ENCODE results near the gene PRKCZ. TPM values are rescaled to one million over a fixed set of nuclear protein-coding genes. Genes with fewer than 3 reads are reported as not detected.

PRKCZ gene
- polyA plus RNA-seq, 1 of the 3 experiments (the other 2 are of a cell fraction): 24.2 TPM

GRCh38 chr1:2049225-2049717 is 940 bp upstream of the PRKCZ start:
- Histone ChIP-seq H3K27me3 (ENCODE audit: insufficient read depth) (no peaks in the 10 kb centered on the region), H3K27ac (ENCODE audit: low read depth in 2 of 2, low read length in 1 of 2) (peak overlapping the region in 1 of 2 experiments; percentile 83; a peak in 1 of 4 replicates), H3F3A (replicated peaks; ENCODE audit: insufficient read depth) (no peaks in the 10 kb centered on the region), H3K4me2 (peak overlapping the region; percentile 67; the same call in 1 of the 2 replicates), H3K4me3 (ENCODE audit: low read depth in 2 of 2, low read length in 1 of 2) (peak overlapping the region; percentile 56 to 70), H3K79me2 (ENCODE audit: insufficient read depth) (no peaks in the 10 kb centered on the region), H3K9me3 (no peaks in the 10 kb centered on the region), H3K9ac (peak overlapping the region; percentile 55), H4K20me1 (ENCODE audit: insufficient read depth) (no peaks in the 10 kb centered on the region), H2AFZ (ENCODE audit: low read depth) (no peak overlapping the region), H3K4me1 (ENCODE audit: control insufficient read depth in 1 of 2, insufficient read depth in 2 of 2, low read depth in 1 of 2, low read length in 1 of 2) (peaks cover 0 to 17% of the 10 kb centered on the region in 2 experiments; a peak in 1 of 4 replicates), H3K36me3 (replicated peaks in 1 of 2; ENCODE audit: control insufficient read depth in 1 of 2, insufficient read depth in 2 of 2, low read length in 1 of 2) (no peaks in the 10 kb centered on the region), H3K9me2 (no peaks in the 10 kb centered on the region)
- ChIA-PET CTCF (interaction anchor here (0.6 to 6.9 kb wide), 10 partner anchors 18 to 148 kb away, joined by 3 to 138 read pairs (median 4); no protein-coding TSS in a partner anchor), POLR2A (interaction anchor here (1.4 kb wide), 1 partner anchor 9 kb away, joined by 3 read pairs; no protein-coding TSS in a partner anchor)
- peak; percentile 78 for DNase-seq
- TF ChIP-seq RCOR1 (IDR thresholded peaks at IDR 0.05; ENCODE audit: low read length) (no peak), SMC3 (IDR thresholded peaks at IDR 0.05; ENCODE audit: low read depth, low read length) (peak; percentile 15; the same call in 1 of the 2 replicates), RAD21 (IDR thresholded peaks at IDR 0.05; ENCODE audit: low read length) (peak; percentile 28; the same call in 1 of the 2 replicates), ELF1 (IDR thresholded peaks at IDR 0.05) (no peak), SIN3A (IDR thresholded peaks at IDR 0.05; ENCODE audit: borderline replicate concordance, low read depth, low read length) (no peak), CTCF (IDR thresholded peaks at IDR 0.05) (peak; percentile 28), RXRA (IDR thresholded peaks at IDR 0.05; ENCODE audit: borderline replicate concordance, low read depth) (no peak), EZH2phosphoT487 (IDR thresholded peaks at IDR 0.05; ENCODE audit: borderline replicate concordance, low read depth) (no peak)
- WGBS (ENCODE audit: low lambda C conversion rate): 77% methylated on average over 8 of the region's 14 CpGs

- Histone ChIP-seq H3F3A (replicated peaks; ENCODE audit: insufficient read depth) (no peaks in the 10 kb centered on the region), H3K4me1 (ENCODE audit: control insufficient read depth in 1 of 2, insufficient read depth in 2 of 2, low read depth in 1 of 2, low read length in 1 of 2) (peaks cover 0 to 17% of the 10 kb centered on the region in 2 experiments; a peak in 1 of 4 replicates), H4K20me1 (ENCODE audit: insufficient read depth) (no peaks in the 10 kb centered on the region), H3K27ac (ENCODE audit: low read depth in 2 of 2, low read length in 1 of 2) (peak overlapping the region in 1 of 2 experiments; percentile 34; a peak in 1 of 4 replicates), H3K9me2 (no peaks in the 10 kb centered on the region), H3K79me2 (ENCODE audit: insufficient read depth) (no peaks in the 10 kb centered on the region), H3K9ac (0 out of 2 replicates have a peak overlapping the region, but pooled peaks have one; percentile 14), H3K27me3 (ENCODE audit: insufficient read depth) (no peaks in the 10 kb centered on the region), H2AFZ (ENCODE audit: low read depth) (peak overlapping the region; percentile 51; the same call in 1 of the 2 replicates), H3K36me3 (replicated peaks in 1 of 2; ENCODE audit: control insufficient read depth in 1 of 2, insufficient read depth in 2 of 2, low read length in 1 of 2) (no peaks in the 10 kb centered on the region), H3K9me3 (no peaks in the 10 kb centered on the region), H3K4me2 (no peak overlapping the region), H3K4me3 (ENCODE audit: low read depth in 2 of 2, low read length in 1 of 2) (peak overlapping the region; percentile 32 to 70; a peak in 3 of 4 replicates)
- TF ChIP-seq GATA2 (CRISPR knock-in tag; IDR thresholded peaks at IDR 0.05) (no peak), FOXM1 (IDR thresholded peaks at IDR 0.05; ENCODE audit: low read depth) (no peak), YY1 (IDR thresholded peaks at IDR 0.05; ENCODE audit: low read depth) (no peak), RCOR1 (IDR thresholded peaks at IDR 0.05; ENCODE audit: low read length) (no peak), JUND (IDR thresholded peaks at IDR 0.05) (no peak), NRF1 (IDR thresholded peaks at IDR 0.05; ENCODE audit: low read depth, low read length) (no peak), USF1 (IDR thresholded peaks at IDR 0.05; ENCODE audit: borderline replicate concordance, low read depth) (no peak), USF2 (IDR thresholded peaks at IDR 0.05; ENCODE audit: borderline replicate concordance, low read depth, low read length) (no peak), IRF3 (IDR thresholded peaks at IDR 0.05; ENCODE audit: low read depth, low read length) (no peak), MEF2A (IDR thresholded peaks at IDR 0.05; ENCODE audit: borderline replicate concordance, low read depth) (no peak)
- WGBS (ENCODE audit: low lambda C conversion rate): no CpG with 5 or more reads among the region's 51 CpGs
- peak; percentile 83 for DNase-seq
- CTCF ChIA-PET: interaction anchor here (0.9 to 4.5 kb wide), 6 partner anchors 68 to 109 kb away, joined by 3 to 35 read pairs (median 4); no protein-coding TSS in a partner anchor
- POLR2A ChIA-PET: interaction anchor here (1.4 kb wide), 1 partner anchor 10 kb away, joined by 3 read pairs; no protein-coding TSS in a partner anchor
Observed at GRCh38 chr1:2050461-2050792, 216 bp downstream of the PRKCZ start.

Data from SK-N-SH (cell line).